Activated naive CD4-positive, alpha-beta T cell treated with Interleukin-2 at 50 U/mL for 16 hours (primary cell): ENCODE results near the gene CTNNAL1.
"Not testable (repeated sequence)": the region's sequence is repeated elsewhere in the genome, so short reads cannot be mapped to it uniquely, and the experiment has no call there.

ENCODE experiments used
- DNase-seq: peaks from one replicate; pipeline ENCODE4 v3.0.0-alpha.2; 2020

The CTNNAL1 gene

DNA sequence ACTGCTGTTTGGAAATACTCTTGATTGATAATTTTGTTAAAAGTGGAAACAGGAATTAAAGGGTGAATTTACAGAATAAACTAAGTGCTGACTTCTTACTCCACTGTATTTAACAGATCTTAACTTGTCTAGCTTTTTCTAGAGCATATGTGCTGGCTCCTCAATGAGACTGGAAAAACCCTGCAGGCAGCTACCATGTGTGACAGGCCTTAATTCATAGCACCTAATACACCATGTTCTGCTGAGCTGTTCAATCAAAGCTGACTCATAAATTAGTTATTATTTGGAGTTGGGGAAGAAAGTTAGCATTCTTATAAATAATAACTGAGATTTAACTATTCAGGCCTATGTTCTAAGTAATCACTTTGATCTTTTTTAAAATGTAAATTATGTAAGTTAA is 29.4 kb downstream of the CTNNAL1 start:
- no peak for DNase-seq

DNA sequence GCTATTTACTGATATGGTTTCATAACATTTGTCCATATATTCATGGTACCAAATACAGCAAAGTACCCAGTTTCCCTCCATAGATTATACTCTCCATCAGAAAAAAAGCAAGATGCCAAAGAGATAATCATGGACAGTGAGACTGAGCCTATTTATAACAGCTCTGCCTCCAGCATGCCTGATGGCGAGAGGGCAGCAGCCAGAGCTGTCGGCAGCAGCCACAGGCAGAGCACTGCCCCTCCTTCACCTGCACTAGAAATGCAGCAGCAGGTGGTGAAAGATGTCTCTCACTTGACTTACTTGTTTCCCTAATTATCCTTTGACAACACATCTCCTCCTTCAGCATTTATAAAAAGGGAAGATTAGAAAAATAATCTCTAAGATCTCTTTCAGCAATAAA is 32.4 kb downstream of the CTNNAL1 start:
- no peak for DNase-seq

- no peak for DNase-seq
These were observed 35.1 kb downstream of the CTNNAL1 start for GRCh38 chr9:108978205-108978604.

GRCh38 chr9:108973895-108974294 is 39.4 kb downstream of the CTNNAL1 start:
- DNase-seq: no peak

GRCh38 chr9:108972626-108973209 is 40.6 kb downstream of the CTNNAL1 start:
- no peak for DNase-seq

DNA sequence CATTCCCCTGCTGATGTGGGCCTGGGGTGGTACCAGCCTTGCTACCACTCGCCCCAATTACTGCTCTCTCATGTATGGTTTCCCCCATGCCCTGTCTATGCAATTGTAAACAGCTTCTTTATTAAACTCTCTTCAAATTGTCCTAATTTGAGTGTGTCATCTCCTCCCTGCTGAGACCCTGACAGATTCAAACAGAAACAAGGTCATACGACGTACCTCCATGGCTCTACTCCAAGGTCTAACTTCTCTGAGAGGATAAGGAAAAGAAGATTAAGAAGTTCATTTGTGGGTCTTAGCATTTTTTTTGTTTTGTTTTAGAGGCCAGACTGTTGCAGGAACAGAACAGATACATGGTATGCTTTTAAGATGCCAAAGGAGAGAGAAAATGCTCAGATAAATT is 41.1 kb downstream of the CTNNAL1 start:
- no peak for DNase-seq

- not testable (repeated sequence) for DNase-seq
These were observed 41.9 kb downstream of the CTNNAL1 start for GRCh38 chr9:108971392-108971791.

DNA sequence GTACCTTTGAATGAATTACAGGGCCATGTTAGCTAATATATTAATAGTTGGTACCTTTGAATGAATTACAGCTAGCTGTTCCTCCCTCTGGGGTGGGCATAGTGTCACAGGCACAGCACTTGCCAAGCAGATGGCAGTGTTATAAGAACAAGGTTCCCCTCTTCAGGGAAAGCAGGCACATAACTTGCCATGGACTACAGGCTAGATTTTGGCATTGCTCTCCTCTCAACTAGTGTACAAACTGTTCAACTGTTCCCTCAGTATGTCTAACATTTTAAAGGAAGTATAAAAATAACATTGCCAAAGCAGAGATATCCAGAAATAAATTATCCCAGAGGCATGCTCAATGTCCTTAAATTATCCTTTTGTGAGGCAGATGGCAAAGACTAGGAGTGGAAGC is 45.4 kb downstream of the CTNNAL1 start:
- DNase-seq: no peak

DNA sequence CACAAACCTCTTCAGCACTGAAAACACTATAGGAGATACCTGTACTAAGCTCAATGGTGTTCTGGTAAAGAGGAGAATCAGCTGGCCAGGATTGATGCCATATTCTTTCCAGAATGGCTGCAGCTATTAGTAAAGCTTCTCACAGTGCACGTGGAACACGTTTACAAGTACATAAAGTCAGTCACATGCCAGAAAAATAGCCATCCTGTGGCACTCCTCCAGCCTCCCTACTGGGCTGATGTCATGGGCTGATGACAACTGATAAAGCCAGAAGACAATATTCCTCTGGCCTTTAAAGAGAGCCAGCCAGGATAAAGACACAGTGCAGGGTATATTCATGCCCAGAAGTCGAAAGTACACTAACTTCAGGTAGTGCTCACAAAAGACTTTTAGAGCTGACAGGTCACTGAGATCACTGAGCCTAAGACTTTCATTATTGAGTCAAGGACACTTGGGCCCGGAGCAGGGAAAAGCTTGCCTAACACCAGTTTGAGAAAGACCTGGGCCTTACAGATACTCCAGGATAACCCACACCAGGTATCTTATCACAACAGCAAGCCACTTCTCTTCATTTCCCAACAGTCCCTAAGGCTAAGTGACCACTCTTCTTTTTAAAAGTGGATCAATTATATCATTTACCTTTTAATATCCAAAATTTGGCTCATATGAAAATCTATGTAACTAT is 49.7 kb downstream of the CTNNAL1 start:
- no peak for DNase-seq

- DNase-seq: no peak
These were observed 52.1 kb downstream of the CTNNAL1 start for GRCh38 chr9:108961151-108961550.

DNA sequence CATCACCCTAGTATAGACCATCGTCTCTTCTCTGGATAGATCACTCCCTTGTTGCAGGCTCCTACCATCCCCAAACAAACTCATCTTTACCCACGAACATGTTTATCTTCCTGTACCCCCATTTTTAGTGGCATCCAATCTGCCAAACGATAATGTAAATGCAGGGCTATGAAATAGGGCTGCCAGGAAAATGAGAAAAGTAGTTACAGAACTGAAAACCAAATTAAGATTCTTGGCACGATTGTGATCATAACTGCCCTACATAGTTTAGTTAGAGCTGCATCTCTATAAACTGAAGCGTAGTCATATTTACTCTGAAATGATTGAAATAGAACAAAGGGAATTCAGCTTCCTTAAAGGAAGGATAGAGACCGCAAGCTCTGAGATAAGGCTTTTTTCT is 53.0 kb downstream of the CTNNAL1 start:
- no peak for DNase-seq

DNA sequence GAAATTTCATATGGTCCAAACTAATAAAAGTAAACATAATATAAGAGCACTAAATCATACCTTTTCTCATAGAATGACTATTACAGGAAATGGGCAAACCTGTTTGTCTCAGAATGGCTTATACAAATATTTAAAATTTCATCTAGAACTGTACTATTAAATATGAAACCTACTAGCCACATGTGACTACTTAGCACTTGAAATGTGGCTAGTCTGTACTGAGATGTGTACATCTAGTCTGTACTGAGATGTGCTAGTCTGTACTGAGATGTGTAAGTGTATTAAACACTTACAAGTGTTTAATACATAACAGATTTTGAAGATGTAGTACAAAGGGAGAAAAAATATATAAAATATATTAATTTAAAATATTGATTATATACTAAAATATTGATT is 56.7 kb downstream of the CTNNAL1 start:
- DNase-seq: no peak

DNA sequence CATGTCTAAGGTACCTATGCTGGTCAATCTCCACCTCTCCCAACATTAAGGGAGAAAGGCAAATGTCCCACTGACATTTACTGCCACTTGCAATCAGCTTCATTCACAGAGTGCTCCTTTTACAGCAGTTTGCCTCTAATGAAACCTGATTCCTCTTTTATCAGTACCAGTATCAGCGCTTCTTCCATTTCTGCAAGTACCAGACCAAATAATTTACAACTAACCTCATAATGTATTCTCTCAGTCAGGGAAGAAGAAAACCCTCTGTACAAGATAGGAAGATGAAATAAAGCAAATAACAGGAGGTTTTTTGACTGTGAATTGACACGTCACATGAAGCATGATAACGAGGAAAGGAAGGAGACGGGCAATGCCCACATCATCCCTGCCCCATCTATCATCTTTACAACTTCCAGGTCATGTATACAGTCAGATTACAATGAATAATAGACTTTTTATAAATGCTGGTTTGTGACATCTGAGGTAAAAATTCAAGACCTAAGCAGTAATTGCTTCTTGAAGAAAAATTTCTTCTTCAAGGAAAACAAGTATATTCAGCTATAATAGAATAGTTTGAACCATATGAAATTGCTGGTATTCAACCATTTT is 57.2 kb downstream of the CTNNAL1 start:
- no peak for DNase-seq

- DNase-seq: no peak
These were observed 59.2 kb downstream of the CTNNAL1 start for GRCh38 chr9:108953983-108954574.

GRCh38 chr9:108951578-108951977 is 61.7 kb downstream of the CTNNAL1 start:
- no peak for DNase-seq

- no peak for DNase-seq
These were observed 63.1 kb downstream of the CTNNAL1 start for GRCh38 chr9:108950168-108950567.

GRCh38 chr9:108939975-108940374 is 73.3 kb downstream of the CTNNAL1 start:
- no peak for DNase-seq

DNA sequence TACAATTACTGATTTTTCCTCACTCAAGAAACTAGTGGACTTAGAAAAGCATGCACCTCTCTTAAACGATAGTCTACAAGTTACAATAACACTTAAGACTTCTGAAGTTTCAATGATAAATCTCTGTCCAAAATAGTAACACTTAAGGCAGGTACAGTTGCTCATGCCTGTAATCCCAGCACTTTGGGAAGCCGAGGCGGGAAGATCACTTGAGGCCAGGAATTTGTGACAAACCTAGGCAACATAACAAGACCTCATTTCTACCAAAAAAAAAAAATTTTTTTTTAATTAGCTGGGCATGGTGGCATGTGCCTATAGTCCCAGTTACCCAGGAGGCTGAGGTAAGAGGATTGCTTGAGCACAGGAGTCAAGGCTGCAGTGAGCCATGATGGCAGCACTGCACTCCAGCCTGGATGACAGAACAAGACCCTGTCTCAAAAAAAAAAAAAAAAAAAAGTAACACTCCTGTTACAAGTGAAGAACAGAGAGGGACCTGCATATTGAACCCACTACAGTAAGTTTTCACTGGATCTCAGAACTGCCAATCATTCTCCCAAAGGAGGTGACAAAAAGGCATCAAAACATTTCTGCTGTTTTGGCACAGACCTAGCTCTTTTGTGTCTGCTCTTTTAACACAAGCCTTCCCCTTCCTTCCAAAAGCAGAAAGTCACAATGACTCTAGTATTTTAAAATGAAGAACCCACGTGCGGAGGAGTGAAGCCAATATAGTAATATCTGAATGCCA is 75.6 kb downstream of the CTNNAL1 start:
- no peak for DNase-seq

- DNase-seq: peak; percentile 80
These were observed 78.9 kb downstream of the CTNNAL1 start, which contains the start of gene ABITRAM for GRCh38 chr9:108934323-108934893. TSS of gene ABITRAM (plus strand) at chr9:108934400. CDS start at chr9:108934487, 87 bp downstream.

GRCh38 chr9:108933718-108934322 is 79.5 kb downstream of the CTNNAL1 start, which contains the start of gene ELP1:
TSS of gene ELP1 (minus strand) at chr9:108934124. CDS start at chr9:108931146, 2,978 bp downstream.
- peak; percentile 93 for DNase-seq

GRCh38 chr9:108933231-108933717 is 80.0 kb downstream of the CTNNAL1 start:
- DNase-seq: no peak

DNA sequence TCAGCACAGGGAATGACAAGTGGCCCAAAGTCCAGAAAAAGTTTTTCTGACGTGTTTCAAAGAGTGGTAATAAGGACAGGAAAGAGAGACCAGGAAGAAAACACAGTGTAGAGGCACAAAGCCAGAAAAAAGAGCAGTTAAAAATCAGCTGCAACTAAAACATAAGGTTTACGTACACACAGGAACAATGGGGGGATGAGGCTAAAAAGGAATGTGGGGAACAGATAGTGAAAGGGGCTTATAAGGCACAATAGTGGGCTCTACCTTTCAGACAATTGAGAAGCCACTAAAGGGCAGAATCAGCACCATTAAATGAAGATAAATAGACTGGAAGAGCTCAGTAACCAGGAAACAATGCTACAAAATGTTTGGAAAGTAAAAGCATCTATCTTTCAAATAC is 84.9 kb downstream of the CTNNAL1 start:
- no peak for DNase-seq
